ENCODE data around the gene EPHB3. TPM values are rescaled to one million over a fixed set of nuclear protein-coding genes. Genes with fewer than 3 reads are reported as not detected.

EPHB3 gene
- total and polyA plus RNA-seq, 9 donors = 2.1 to 31.0 (median 10.6) TPM

GRCh38 chr3:184531626-184532280, 29.8 kb upstream of the EPHB3 start:
- Histone ChIP-seq H3K36me3 (no peaks in the 10 kb centered on the region), H3K27ac (no peak overlapping the region), H3K27me3 (no peaks in the 10 kb centered on the region), H3K4me3 (no peak overlapping the region), H3K9me3 (no peaks in the 10 kb centered on the region), H3K4me1 (ENCODE audit: insufficient read depth) (no peaks in the 10 kb centered on the region)
- intact Hi-C loops (cut with DNase I) = no loop called here
- WGBS, 3 donors = 21 to 29% (median 24%) methylated on average over 8 of the region's 8 CpGs
- DNase-seq = no peak
- TF ChIP-seq, protein P1, sequence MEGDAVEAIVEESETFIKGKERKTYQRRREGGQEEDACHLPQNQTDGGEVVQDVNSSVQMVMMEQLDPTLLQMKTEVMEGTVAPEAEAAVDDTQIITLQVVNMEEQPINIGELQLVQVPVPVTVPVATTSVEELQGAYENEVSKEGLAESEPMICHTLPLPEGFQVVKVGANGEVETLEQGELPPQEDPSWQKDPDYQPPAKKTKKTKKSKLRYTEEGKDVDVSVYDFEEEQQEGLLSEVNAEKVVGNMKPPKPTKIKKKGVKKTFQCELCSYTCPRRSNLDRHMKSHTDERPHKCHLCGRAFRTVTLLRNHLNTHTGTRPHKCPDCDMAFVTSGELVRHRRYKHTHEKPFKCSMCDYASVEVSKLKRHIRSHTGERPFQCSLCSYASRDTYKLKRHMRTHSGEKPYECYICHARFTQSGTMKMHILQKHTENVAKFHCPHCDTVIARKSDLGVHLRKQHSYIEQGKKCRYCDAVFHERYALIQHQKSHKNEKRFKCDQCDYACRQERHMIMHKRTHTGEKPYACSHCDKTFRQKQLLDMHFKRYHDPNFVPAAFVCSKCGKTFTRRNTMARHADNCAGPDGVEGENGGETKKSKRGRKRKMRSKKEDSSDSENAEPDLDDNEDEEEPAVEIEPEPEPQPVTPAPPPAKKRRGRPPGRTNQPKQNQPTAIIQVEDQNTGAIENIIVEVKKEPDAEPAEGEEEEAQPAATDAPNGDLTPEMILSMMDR (IDR thresholded peaks at IDR 0.05) = no peak
- no peak for TF ChIP-seq POLR2A (IDR thresholded peaks at IDR 0.05)
- TF ChIP-seq EP300 (IDR thresholded peaks at IDR 0.05) = no peak

DNA sequence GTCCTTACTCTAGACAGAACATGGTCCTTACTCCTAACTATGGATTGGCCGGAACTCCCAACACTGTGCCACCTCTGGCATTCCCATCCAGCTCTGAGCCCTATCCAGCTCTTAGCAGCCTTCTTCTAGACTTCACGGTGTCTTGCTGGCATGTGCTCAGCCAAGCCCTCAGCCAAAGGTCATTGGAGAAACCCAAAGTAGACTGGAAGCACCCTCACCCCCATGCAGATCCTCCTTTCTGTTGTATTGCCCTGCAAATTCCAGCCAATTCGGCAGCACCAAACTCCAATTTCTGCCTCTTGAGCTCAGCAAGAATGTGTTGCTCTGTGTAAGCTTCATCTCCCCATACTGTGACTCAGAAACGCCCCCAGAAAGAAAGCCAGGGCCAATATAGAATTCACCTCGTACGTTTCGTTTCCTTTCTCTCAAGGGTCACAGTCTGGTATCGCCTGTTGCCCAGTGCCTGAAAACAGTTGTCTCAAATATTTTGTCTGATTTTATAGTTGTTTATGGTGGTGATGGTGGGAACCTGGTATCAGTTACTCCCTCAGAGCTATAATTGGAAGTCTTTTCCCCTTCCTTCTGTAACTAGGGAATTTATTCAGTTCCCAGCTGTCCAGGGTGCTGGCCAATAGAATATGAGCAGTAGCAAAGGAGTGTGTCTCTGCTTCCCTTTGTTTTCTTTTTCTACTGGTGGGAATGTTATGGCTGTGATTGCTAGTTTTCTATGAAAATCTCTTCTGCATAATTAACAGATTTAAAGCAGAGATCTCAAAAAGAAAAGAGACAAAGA, 28.4 kb upstream of the EPHB3 start:
- no peak for DNase-seq

GRCh38 chr3:184537885-184538665, 23.5 kb upstream of the EPHB3 start:
- no peak for DNase-seq
- no peaks in the 10 kb centered on the region for H3K4me1 ChIP-seq (ENCODE audit: insufficient read depth)
- WGBS, 3 donors = 60 to 75% (median 71%) methylated on average over 8 of the region's 8 CpGs
- intact Hi-C loops (cut with DNase I) = no loop called here
- H3K27me3 ChIP-seq = no peaks in the 10 kb centered on the region
- H3K36me3 ChIP-seq = no peaks in the 10 kb centered on the region
- H3K4me3 ChIP-seq = no peak overlapping the region
- TF ChIP-seq EP300 (IDR thresholded peaks at IDR 0.05) = no peak
- TF ChIP-seq, protein P1 (IDR thresholded peaks at IDR 0.05) = no peak
- TF ChIP-seq POLR2A (IDR thresholded peaks at IDR 0.05) = no peak
- no peaks in the 10 kb centered on the region for H3K9me3 ChIP-seq
- H3K27ac ChIP-seq = no peak overlapping the region

More for the DNA sequence above, 28.4 kb upstream of the EPHB3 start:
- TF ChIP-seq POLR2A (IDR thresholded peaks at IDR 0.05) = no peak
- no peak for TF ChIP-seq EP300 (IDR thresholded peaks at IDR 0.05)
- TF ChIP-seq, protein P1 (IDR thresholded peaks at IDR 0.05) = no peak
- 16 to 37% (median 19%) methylated on average over 8 of the region's 8 CpGs for WGBS, 3 donors
- H3K27me3 ChIP-seq = no peaks in the 10 kb centered on the region
- no peaks in the 10 kb centered on the region for H3K4me1 ChIP-seq (ENCODE audit: insufficient read depth)
- H3K36me3 ChIP-seq = no peaks in the 10 kb centered on the region
- no peak overlapping the region for H3K4me3 ChIP-seq
- no peaks in the 10 kb centered on the region for H3K9me3 ChIP-seq
- intact Hi-C loops (cut with DNase I) = no loop called here
- H3K27ac ChIP-seq = no peak overlapping the region

GRCh38 chr3:184538666-184539431, 22.7 kb upstream of the EPHB3 start:
- H3K9me3 ChIP-seq = no peaks in the 10 kb centered on the region
- no peak overlapping the region for H3K27ac ChIP-seq
- WGBS, 3 donors = 88 to 89% (median 88%) methylated on average over 14 of the region's 14 CpGs
- no peaks in the 10 kb centered on the region for H3K36me3 ChIP-seq
- no peaks in the 10 kb centered on the region for H3K27me3 ChIP-seq
- no peak for DNase-seq
- H3K4me1 ChIP-seq (ENCODE audit: insufficient read depth) = no peaks in the 10 kb centered on the region
- intact Hi-C loops (cut with DNase I) = no loop called here
- TF ChIP-seq, protein P1 (IDR thresholded peaks at IDR 0.05) = no peak
- no peak for TF ChIP-seq EP300 (IDR thresholded peaks at IDR 0.05)
- TF ChIP-seq POLR2A (IDR thresholded peaks at IDR 0.05) = no peak
- no peak overlapping the region for H3K4me3 ChIP-seq
